ENCODE measurements around the gene NRP2.

The NRP2 gene

GRCh38 chr2:205665791-205666190 is 16.5 kb upstream of the NRP2 start:
- no peak for TF ChIP-seq CTCF (conservative IDR thresholded peaks at IDR 0.05; ENCODE audit: low read length)
- TF ChIP-seq EZH2phosphoT487 (IDR thresholded peaks at IDR 0.05; ENCODE audit: borderline replicate concordance) = no peak
- Histone ChIP-seq H3K9me3 (ENCODE audit: insufficient read depth, low read depth, low read length) (no peaks in the 10 kb centered on the region), H3K9ac (ENCODE audit: low read depth, low read length, poor library complexity, severe bottlenecking) (no peak overlapping the region), H3K4me1 (ENCODE audit: insufficient read depth, low read length, poor library complexity, severe bottlenecking) (peaks cover 21% of the 10 kb centered on the region), H4K20me1 (ENCODE audit: insufficient read depth, low read length, poor library complexity, severe bottlenecking) (no peaks in the 10 kb centered on the region), H3F3A (ENCODE audit: low read depth) (no peaks in the 10 kb centered on the region), H2AFZ (ENCODE audit: low read length) (no peak overlapping the region), H3K79me2 (ENCODE audit: insufficient read depth, low read length) (no peaks in the 10 kb centered on the region), H3K36me3 (ENCODE audit: insufficient read depth, low read length) (no peaks in the 10 kb centered on the region), H3K4me2 (ENCODE audit: low read depth, low read length, poor library complexity, severe bottlenecking) (peak overlapping the region; percentile 6), H3K9me2 (replicated peaks; ENCODE audit: low read depth, low read length) (no peaks in the 10 kb centered on the region), H3K4me3 (ENCODE audit: low read length, poor library complexity, severe bottlenecking) (no peak overlapping the region), H3K27me3 (ENCODE audit: insufficient read depth, low read length, poor library complexity, severe bottlenecking) (no peaks in the 10 kb centered on the region)

- Histone ChIP-seq H3K36me3 (ENCODE audit: insufficient read depth, low read length) (no peaks in the 10 kb centered on the region), H4K20me1 (ENCODE audit: insufficient read depth, low read length, poor library complexity, severe bottlenecking) (no peaks in the 10 kb centered on the region), H3K4me3 (ENCODE audit: low read length, poor library complexity, severe bottlenecking) (no peak overlapping the region), H2AFZ (ENCODE audit: low read length) (no peak overlapping the region), H3K27me3 (ENCODE audit: insufficient read depth, low read length, poor library complexity, severe bottlenecking) (no peaks in the 10 kb centered on the region), H3K9ac (ENCODE audit: low read depth, low read length, poor library complexity, severe bottlenecking) (no peak overlapping the region), H3K4me1 (ENCODE audit: insufficient read depth, low read length, poor library complexity, severe bottlenecking) (peaks cover 5% of the 10 kb centered on the region), H3K79me2 (ENCODE audit: insufficient read depth, low read length) (no peaks in the 10 kb centered on the region), H3K4me2 (ENCODE audit: low read depth, low read length, poor library complexity, severe bottlenecking) (no peak overlapping the region), H3K9me2 (replicated peaks; ENCODE audit: low read depth, low read length) (no peaks in the 10 kb centered on the region), H3F3A (ENCODE audit: low read depth) (no peaks in the 10 kb centered on the region), H3K9me3 (ENCODE audit: insufficient read depth, low read depth, low read length) (no peaks in the 10 kb centered on the region)
- TF ChIP-seq EZH2phosphoT487 (IDR thresholded peaks at IDR 0.05; ENCODE audit: borderline replicate concordance) = no peak
- no peak for TF ChIP-seq CTCF (conservative IDR thresholded peaks at IDR 0.05; ENCODE audit: low read length)
Observed at GRCh38 chr2:205670292-205670691, 12.0 kb upstream of the NRP2 start.

GRCh38 chr2:205673312-205673711 is 9.0 kb upstream of the NRP2 start:
- Histone ChIP-seq H3K9me2 (replicated peaks; ENCODE audit: low read depth, low read length) (no peaks in the 10 kb centered on the region), H3K27me3 (ENCODE audit: insufficient read depth, low read length, poor library complexity, severe bottlenecking) (no peaks in the 10 kb centered on the region), H3K36me3 (ENCODE audit: insufficient read depth, low read length) (no peaks in the 10 kb centered on the region), H3K79me2 (ENCODE audit: insufficient read depth, low read length) (no peaks in the 10 kb centered on the region), H3F3A (ENCODE audit: low read depth) (no peaks in the 10 kb centered on the region), H3K9me3 (ENCODE audit: insufficient read depth, low read depth, low read length) (no peaks in the 10 kb centered on the region), H3K4me3 (ENCODE audit: low read length, poor library complexity, severe bottlenecking) (no peak overlapping the region), H2AFZ (ENCODE audit: low read length) (no peak overlapping the region), H4K20me1 (ENCODE audit: insufficient read depth, low read length, poor library complexity, severe bottlenecking) (no peaks in the 10 kb centered on the region), H3K4me1 (ENCODE audit: insufficient read depth, low read length, poor library complexity, severe bottlenecking) (peaks cover 5% of the 10 kb centered on the region), H3K9ac (ENCODE audit: low read depth, low read length, poor library complexity, severe bottlenecking) (no peak overlapping the region), H3K4me2 (ENCODE audit: low read depth, low read length, poor library complexity, severe bottlenecking) (no peak overlapping the region)
- TF ChIP-seq EZH2phosphoT487 (IDR thresholded peaks at IDR 0.05; ENCODE audit: borderline replicate concordance) = no peak
- TF ChIP-seq CTCF (conservative IDR thresholded peaks at IDR 0.05; ENCODE audit: low read length) = no peak
